ENCODE data around the gene SIGLEC6.

DNA sequence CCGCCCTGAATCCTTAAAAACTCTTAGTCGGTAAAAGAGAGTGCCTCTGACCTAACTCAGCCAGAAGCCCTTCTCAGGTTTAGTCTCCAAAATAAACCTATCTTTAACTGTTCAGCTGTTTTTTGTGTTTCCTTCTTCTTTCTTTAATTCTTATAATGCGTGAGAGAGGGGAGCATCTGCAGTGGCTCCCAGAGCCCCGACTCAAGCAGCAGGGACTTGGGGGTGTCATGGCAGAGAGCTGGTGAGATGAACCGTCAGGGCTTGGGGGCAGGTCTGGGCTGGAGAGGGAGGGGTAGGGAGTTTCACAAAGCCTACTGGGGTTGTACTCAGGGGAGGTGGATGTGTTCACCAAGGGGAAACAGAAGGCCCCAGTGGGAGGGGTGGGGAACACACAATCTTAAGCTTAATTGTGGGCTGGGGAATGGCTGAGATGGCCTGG, 16.8 kb upstream of the SIGLEC6 start:
- no peak for TF ChIP-seq MYC (IDR thresholded peaks at IDR 0.05; ENCODE audit: low read depth, low read length)
- TF ChIP-seq POLR2A (IDR thresholded peaks at IDR 0.05; ENCODE audit: extremely low read depth, insufficient read length): no peak
- TF ChIP-seq, protein P1, sequence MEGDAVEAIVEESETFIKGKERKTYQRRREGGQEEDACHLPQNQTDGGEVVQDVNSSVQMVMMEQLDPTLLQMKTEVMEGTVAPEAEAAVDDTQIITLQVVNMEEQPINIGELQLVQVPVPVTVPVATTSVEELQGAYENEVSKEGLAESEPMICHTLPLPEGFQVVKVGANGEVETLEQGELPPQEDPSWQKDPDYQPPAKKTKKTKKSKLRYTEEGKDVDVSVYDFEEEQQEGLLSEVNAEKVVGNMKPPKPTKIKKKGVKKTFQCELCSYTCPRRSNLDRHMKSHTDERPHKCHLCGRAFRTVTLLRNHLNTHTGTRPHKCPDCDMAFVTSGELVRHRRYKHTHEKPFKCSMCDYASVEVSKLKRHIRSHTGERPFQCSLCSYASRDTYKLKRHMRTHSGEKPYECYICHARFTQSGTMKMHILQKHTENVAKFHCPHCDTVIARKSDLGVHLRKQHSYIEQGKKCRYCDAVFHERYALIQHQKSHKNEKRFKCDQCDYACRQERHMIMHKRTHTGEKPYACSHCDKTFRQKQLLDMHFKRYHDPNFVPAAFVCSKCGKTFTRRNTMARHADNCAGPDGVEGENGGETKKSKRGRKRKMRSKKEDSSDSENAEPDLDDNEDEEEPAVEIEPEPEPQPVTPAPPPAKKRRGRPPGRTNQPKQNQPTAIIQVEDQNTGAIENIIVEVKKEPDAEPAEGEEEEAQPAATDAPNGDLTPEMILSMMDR (IDR thresholded peaks at IDR 0.05; ENCODE audit: low read depth, low read length): no peak
- TF ChIP-seq, protein P2, sequence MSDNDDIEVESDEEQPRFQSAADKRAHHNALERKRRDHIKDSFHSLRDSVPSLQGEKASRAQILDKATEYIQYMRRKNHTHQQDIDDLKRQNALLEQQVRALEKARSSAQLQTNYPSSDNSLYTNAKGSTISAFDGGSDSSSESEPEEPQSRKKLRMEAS (IDR thresholded peaks at IDR 0.05; ENCODE audit: low read depth, low read length): no peak
